A549 (cell line): Measurements from ENCODE around the gene C5orf58.

Experiments
- EP300 ChIP-seq, 2 experiments: fragments of >200 bp; sonication (Bioruptor Twin); formaldehyde crosslinking; IDR thresholded peaks; 2 replicates in 1 of 2; 3 replicates in 1 of 2; pipeline ENCODE4 v1.6.1; 2016 to 2017
- NR3C1 ChIP-seq: fragments of >200 bp; sonication (Bioruptor Twin); formaldehyde crosslinking; IDR thresholded peaks from 3 replicates; pipeline ENCODE4 v1.6.1; 2017
- TF ChIP-seq, protein P1 (sequence below): fragments of 200-600 bp; sonication (generic); IDR thresholded peaks from 2 replicates; pipeline ENCODE4 v1.6.1; 2016; ENCODE audit warnings: antibody characterized with exemption, mild to moderate bottlenecking, moderate library complexity

DNA sequence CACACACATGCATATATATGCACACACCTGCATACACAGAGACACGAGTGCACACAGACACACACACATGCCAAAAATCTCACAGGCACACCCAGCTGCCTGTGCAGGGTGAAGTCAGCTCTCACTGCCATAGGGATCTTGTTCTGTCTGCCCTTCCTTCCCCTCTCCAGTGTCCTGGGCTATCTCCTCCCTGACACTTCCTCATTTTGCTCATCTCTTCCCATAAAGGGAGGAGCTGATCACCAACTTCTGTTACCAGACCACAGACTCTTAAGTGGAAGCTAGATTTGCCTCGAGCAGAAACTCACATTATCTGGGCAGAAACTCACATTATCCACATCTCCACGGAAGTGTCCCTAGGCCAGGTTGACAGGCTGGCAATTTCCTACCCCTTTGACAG is 36.1 kb downstream of the C5orf58 start:
- TF ChIP-seq EP300 (IDR thresholded peaks at IDR 0.05): no peak
- no peak for TF ChIP-seq NR3C1
- TF ChIP-seq, protein P1, sequence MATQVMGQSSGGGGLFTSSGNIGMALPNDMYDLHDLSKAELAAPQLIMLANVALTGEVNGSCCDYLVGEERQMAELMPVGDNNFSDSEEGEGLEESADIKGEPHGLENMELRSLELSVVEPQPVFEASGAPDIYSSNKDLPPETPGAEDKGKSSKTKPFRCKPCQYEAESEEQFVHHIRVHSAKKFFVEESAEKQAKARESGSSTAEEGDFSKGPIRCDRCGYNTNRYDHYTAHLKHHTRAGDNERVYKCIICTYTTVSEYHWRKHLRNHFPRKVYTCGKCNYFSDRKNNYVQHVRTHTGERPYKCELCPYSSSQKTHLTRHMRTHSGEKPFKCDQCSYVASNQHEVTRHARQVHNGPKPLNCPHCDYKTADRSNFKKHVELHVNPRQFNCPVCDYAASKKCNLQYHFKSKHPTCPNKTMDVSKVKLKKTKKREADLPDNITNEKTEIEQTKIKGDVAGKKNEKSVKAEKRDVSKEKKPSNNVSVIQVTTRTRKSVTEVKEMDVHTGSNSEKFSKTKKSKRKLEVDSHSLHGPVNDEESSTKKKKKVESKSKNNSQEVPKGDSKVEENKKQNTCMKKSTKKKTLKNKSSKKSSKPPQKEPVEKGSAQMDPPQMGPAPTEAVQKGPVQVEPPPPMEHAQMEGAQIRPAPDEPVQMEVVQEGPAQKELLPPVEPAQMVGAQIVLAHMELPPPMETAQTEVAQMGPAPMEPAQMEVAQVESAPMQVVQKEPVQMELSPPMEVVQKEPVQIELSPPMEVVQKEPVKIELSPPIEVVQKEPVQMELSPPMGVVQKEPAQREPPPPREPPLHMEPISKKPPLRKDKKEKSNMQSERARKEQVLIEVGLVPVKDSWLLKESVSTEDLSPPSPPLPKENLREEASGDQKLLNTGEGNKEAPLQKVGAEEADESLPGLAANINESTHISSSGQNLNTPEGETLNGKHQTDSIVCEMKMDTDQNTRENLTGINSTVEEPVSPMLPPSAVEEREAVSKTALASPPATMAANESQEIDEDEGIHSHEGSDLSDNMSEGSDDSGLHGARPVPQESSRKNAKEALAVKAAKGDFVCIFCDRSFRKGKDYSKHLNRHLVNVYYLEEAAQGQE: no peak
